Naive thymus-derived CD4-positive, alpha-beta T cell (primary cell): ENCODE data around the gene TENM4. TPM values are rescaled to one million over a fixed set of nuclear protein-coding genes. Genes with fewer than 3 reads are reported as not detected.

ENCODE experiments used
- ATAC-seq: fragments of 150-1000 bp; cut with Tn5 transposase; 2 replicates; pipeline ENCODE4 v1.10.0; 2021; ENCODE audit warnings: mild to moderate bottlenecking, moderate library complexity
- CTCF ChIA-PET: fragments of 350-600 bp; sonication (Branson Sonifier 250); formaldehyde crosslinking; loops from one replicate; lab custom pipeline; 2021; ENCODE audit warnings: antibody characterized with exemption; lab: Charles Lee
- POLR2A ChIA-PET: fragments of 350-600 bp; sonication (Branson Sonifier 250); formaldehyde crosslinking; loops from one replicate; lab custom pipeline; 2021; ENCODE audit warnings: antibody characterized with exemption, inconsistent platforms; lab: Charles Lee
- DNase-seq, 9 donors: peaks; one replicate each; pipeline versions ENCODE4 v3.0.0 to v3.0.0-alpha.2; 2020 to 2022; ENCODE audit warnings: mixed read lengths in 1 of 9
- H3K27ac ChIP-seq: one replicate; pipeline ENCODE4 v1.7.0; 2013; ENCODE audit warnings: mild to moderate bottlenecking, low read depth, low read length, moderate library complexity
- H3K27me3 ChIP-seq, 2 donors: one replicate each; pipeline ENCODE4 v1.7.0; 2013; ENCODE audit warnings: low read length in 2 of 2, mild to moderate bottlenecking in 2 of 2, moderate library complexity in 2 of 2; ENCODE audit not compliant: control insufficient read depth in 2 of 2, insufficient read depth in 2 of 2
- H3K36me3 ChIP-seq, 3 experiments: 1 replicate in 2 of 3; 2 replicates in 1 of 3; pipeline ENCODE4 v1.7.0; 2013; ENCODE audit warnings: low read length in 3 of 3, mild to moderate bottlenecking in 3 of 3, moderate library complexity in 1 of 3; ENCODE audit not compliant: insufficient read depth in 3 of 3, control insufficient read depth in 2 of 3
- H3K4me1 ChIP-seq, 2 donors: one replicate each; pipeline ENCODE4 v1.7.0; 2013; ENCODE audit warnings: low read length in 2 of 2, mild to moderate bottlenecking in 2 of 2, moderate library complexity in 1 of 2; ENCODE audit not compliant: control insufficient read depth in 2 of 2, insufficient read depth in 2 of 2
- H3K4me3 ChIP-seq: 2 replicates; pipeline ENCODE4 v1.7.0; 2013; ENCODE audit warnings: mild to moderate bottlenecking, low read length
- H3K9me3 ChIP-seq, 3 experiments: 1 replicate in 2 of 3; 2 replicates in 1 of 3; pipeline ENCODE4 v1.7.0; 2013; ENCODE audit warnings: low read length in 3 of 3; ENCODE audit not compliant: control insufficient read depth in 2 of 3
- H3K27ac Mint-ChIP-seq, 9 donors: one replicate each; pipeline ENCODE4 v1.8.0; 2020 to 2022; ENCODE audit warnings: mixed read lengths in 9 of 9, mild to moderate bottlenecking in 8 of 9, moderate library complexity in 5 of 9, inconsistent platforms in 2 of 9
- H3K27me3 Mint-ChIP-seq, 5 donors: one replicate each; pipeline ENCODE4 v1.8.0; 2021 to 2022; ENCODE audit warnings: mixed read lengths in 5 of 5, mild to moderate bottlenecking in 1 of 5
- H3K36me3 Mint-ChIP-seq, 5 donors: one replicate each; pipeline ENCODE4 v1.8.0; 2020 to 2022; ENCODE audit warnings: mixed read lengths in 5 of 5, mild to moderate bottlenecking in 3 of 5, inconsistent platforms in 1 of 5
- H3K4me1 Mint-ChIP-seq, 7 donors: one replicate each; pipeline ENCODE4 v1.8.0; 2020 to 2022; ENCODE audit warnings: mixed read lengths in 7 of 7, mild to moderate bottlenecking in 3 of 7, inconsistent platforms in 1 of 7
- H3K4me3 Mint-ChIP-seq, 10 donors: one replicate each; pipeline ENCODE4 v1.8.0; 2020 to 2022; ENCODE audit warnings: mild to moderate bottlenecking in 10 of 10, mixed read lengths in 10 of 10, moderate library complexity in 6 of 10, inconsistent platforms in 2 of 10
- H3K9me3 Mint-ChIP-seq, 11 donors: one replicate each; pipeline ENCODE4 v1.8.0; 2020 to 2022; ENCODE audit warnings: mixed read lengths in 11 of 11, mild to moderate bottlenecking in 4 of 11, inconsistent platforms in 1 of 11, moderate library complexity in 1 of 11
- intact Hi-C, 2 donors: fragments of 100-400 bp; cut with micrococcal nuclease; formaldehyde crosslinking; loops; one replicate each; pipeline ENCODE4 v1.15.1; 2023
- polyA plus RNA-seq, 2 donors: library from polyadenylated mRNA; unstranded; fragments of 300-500 nt; fragmentation: Illumina TruSeq; gene quantifications; one replicate each; pipeline ENCODE4 v1.2.3, GENCODE V29; 2021
- total RNA-seq, 6 experiments: library from RNA in 5 of 6; stranded (reverse) in 5 of 6; gene quantifications; 1 replicate in 5 of 6; 2 replicates in 1 of 6; pipeline ENCODE4 v1.2.3 and lab custom pipeline; 2021 to 2026

The TENM4 gene
- total and polyA plus RNA-seq, 7 experiments from 2014 or later: 0.32 to 0.47 TPM; not detected in 5

DNA sequence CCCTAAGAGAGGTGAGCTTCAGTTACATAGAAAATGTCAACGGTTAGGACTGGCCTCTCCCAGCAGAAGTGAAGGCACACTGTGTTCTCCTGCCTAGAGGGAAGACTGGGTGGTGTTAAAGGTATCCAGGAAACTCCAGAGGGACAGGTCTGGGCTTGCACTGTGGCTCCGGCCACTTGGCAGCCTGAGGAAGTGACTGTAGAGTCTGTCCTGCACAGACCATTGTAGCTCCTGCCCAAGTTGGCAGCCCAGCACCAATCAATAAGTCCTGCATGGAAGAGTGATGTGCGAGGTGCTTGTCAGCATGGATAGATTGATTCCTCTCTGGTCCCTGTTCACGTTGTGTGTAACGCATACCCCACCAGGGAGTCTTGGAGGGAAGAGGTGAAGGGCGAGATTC lies 284.8 kb downstream of the TENM4 start:
- Mint-ChIP-seq H3K36me3 (peaks cover 0 to 3% (median 0%) of the 10 kb centered on the region in 5 donors), H3K27ac (no peak overlapping the region), H3K27me3 (peaks cover 0 to 27% (median 5%) of the 10 kb centered on the region in 5 donors), H3K9me3 (peaks cover 0 to 5% (median 0%) of the 10 kb centered on the region in 11 donors), H3K4me1 (no peaks in the 10 kb centered on the region), H3K4me3 (no peak overlapping the region)
- ChIA-PET CTCF (no interaction called here), POLR2A (no interaction called here)
- Histone ChIP-seq H3K36me3 (no peaks in the 10 kb centered on the region), H3K27me3 (no peaks in the 10 kb centered on the region), H3K9me3 (no peaks in the 10 kb centered on the region), H3K4me1 (no peaks in the 10 kb centered on the region), H3K27ac (no peak overlapping the region), H3K4me3 (no peak overlapping the region)
- intact Hi-C loops: no loop called here
- ATAC-seq (no peak), DNase-seq (no peak)

- Histone ChIP-seq H3K4me3 (no peak overlapping the region), H3K27ac (no peak overlapping the region), H3K4me1 (no peaks in the 10 kb centered on the region), H3K36me3 (no peaks in the 10 kb centered on the region), H3K9me3 (no peaks in the 10 kb centered on the region), H3K27me3 (no peaks in the 10 kb centered on the region)
- POLR2A ChIA-PET: no interaction called here
- Mint-ChIP-seq H3K4me1 (no peaks in the 10 kb centered on the region), H3K4me3 (no peak overlapping the region), H3K27me3 (peaks cover 0 to 24% (median 1%) of the 10 kb centered on the region in 5 donors), H3K36me3 (peaks cover 0 to under 1% (median 0%) of the 10 kb centered on the region in 5 donors), H3K9me3 (peaks cover 0 to 4% (median 0%) of the 10 kb centered on the region in 11 donors), H3K27ac (no peak overlapping the region)
- intact Hi-C loops: no loop called here
- DNase-seq (no peak), ATAC-seq (no peak)
- CTCF ChIA-PET: interaction anchor here (0.6 kb wide), 1 partner anchor 200 kb away, joined by 6 read pairs; no protein-coding TSS in a partner anchor
Observed at GRCh38 chr11:79155237-79155636, 285.6 kb downstream of the TENM4 start.

GRCh38 chr11:79152511-79152910 lies 288.3 kb downstream of the TENM4 start:
- Mint-ChIP-seq H3K9me3 (peaks cover 0 to 2% (median 0%) of the 10 kb centered on the region in 11 donors), H3K4me3 (no peak overlapping the region), H3K4me1 (no peaks in the 10 kb centered on the region), H3K36me3 (no peaks in the 10 kb centered on the region), H3K27me3 (peaks cover 0 to 8% (median 0%) of the 10 kb centered on the region in 5 donors), H3K27ac (no peak overlapping the region)
- Histone ChIP-seq H3K9me3 (no peaks in the 10 kb centered on the region), H3K27ac (no peak overlapping the region), H3K36me3 (no peaks in the 10 kb centered on the region), H3K27me3 (no peaks in the 10 kb centered on the region), H3K4me3 (no peak overlapping the region), H3K4me1 (no peaks in the 10 kb centered on the region)
- POLR2A ChIA-PET: no interaction called here
- intact Hi-C loops: no loop called here
- CTCF ChIA-PET: no interaction called here
- DNase-seq: no peak
- no peak for ATAC-seq

DNA sequence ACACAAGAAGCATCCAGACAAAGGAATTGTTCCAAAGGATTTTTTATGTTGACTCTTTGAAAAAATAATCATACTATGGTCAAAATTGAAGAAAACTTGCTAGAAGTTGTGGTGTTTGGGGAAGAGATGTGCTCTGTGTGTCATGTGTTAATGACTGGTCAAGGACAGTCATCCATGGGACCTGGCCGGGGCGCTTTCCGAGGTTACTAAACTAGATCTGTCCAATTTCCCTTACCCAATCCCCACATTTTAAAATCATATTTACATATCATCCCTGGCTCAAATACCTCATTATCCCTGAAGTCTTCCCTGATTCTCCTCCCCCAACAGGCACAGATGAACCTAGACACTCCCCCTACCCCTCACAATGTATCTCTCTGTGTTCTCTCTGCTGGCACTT lies 289.4 kb downstream of the TENM4 start:
- intact Hi-C loops: no loop called here
- POLR2A ChIA-PET: no interaction called here
- DNase-seq: no peak
- Histone ChIP-seq H3K9me3 (no peaks in the 10 kb centered on the region), H3K27me3 (no peaks in the 10 kb centered on the region), H3K27ac (no peak overlapping the region), H3K4me1 (no peaks in the 10 kb centered on the region), H3K4me3 (no peak overlapping the region), H3K36me3 (no peaks in the 10 kb centered on the region)
- H3K4me1 Mint-ChIP-seq: no peaks in the 10 kb centered on the region
- no peaks in the 10 kb centered on the region for H3K36me3 Mint-ChIP-seq
- no peak overlapping the region for H3K4me3 Mint-ChIP-seq
- H3K9me3 Mint-ChIP-seq: peaks cover 0 to 2% (median 0%) of the 10 kb centered on the region in 11 donors
- no peak overlapping the region for H3K27ac Mint-ChIP-seq
- CTCF ChIA-PET: no interaction called here
- ATAC-seq: no peak
- H3K27me3 Mint-ChIP-seq: peaks cover 0 to under 1% (median 0%) of the 10 kb centered on the region in 5 donors

DNA sequence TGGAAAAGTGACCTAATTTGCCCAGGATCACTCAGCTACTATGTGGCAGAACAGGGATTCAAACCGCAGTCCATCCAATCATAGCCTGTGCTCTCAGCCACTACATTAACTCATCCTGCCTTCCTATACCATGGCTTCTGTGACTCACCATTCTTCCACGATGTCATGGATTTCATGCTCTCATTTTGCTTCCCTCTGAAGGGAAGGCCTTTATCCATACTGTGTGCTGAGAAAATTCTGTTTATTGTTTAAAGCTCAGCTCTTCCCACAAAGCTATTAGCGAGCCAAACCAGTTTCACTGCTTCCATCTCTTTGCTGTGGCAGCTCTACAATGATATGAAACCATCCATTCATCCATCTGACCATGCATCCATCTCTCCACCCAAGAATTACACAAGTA lies 289.9 kb downstream of the TENM4 start:
- no peaks in the 10 kb centered on the region for H3K4me1 ChIP-seq
- H3K36me3 ChIP-seq: no peaks in the 10 kb centered on the region
- no peak for ATAC-seq
- intact Hi-C loops: no loop called here
- Mint-ChIP-seq H3K27me3 (no peaks in the 10 kb centered on the region), H3K27ac (no peak overlapping the region), H3K36me3 (no peaks in the 10 kb centered on the region), H3K4me3 (no peak overlapping the region), H3K9me3 (peaks cover 0 to 2% (median 0%) of the 10 kb centered on the region in 11 donors), H3K4me1 (no peaks in the 10 kb centered on the region)
- ChIA-PET POLR2A (no interaction called here), CTCF (no interaction called here)
- H3K27ac ChIP-seq: no peak overlapping the region
- H3K9me3 ChIP-seq: no peaks in the 10 kb centered on the region
- DNase-seq: no peak
- no peaks in the 10 kb centered on the region for H3K27me3 ChIP-seq
- no peak overlapping the region for H3K4me3 ChIP-seq

- H3K4me1 ChIP-seq: no peaks in the 10 kb centered on the region
- DNase-seq (no peak), ATAC-seq (no peak)
- Mint-ChIP-seq H3K27me3 (no peaks in the 10 kb centered on the region), H3K9me3 (peaks cover 0 to 2% (median 0%) of the 10 kb centered on the region in 11 donors), H3K27ac (no peak overlapping the region), H3K4me3 (no peak overlapping the region), H3K4me1 (no peaks in the 10 kb centered on the region), H3K36me3 (no peaks in the 10 kb centered on the region)
- intact Hi-C loops: no loop called here
- no peak overlapping the region for H3K4me3 ChIP-seq
- H3K27ac ChIP-seq: no peak overlapping the region
- H3K9me3 ChIP-seq: no peaks in the 10 kb centered on the region
- no peaks in the 10 kb centered on the region for H3K27me3 ChIP-seq
- ChIA-PET CTCF (no interaction called here), POLR2A (no interaction called here)
- H3K36me3 ChIP-seq: no peaks in the 10 kb centered on the region
Observed at GRCh38 chr11:79150320-79150719, 290.5 kb downstream of the TENM4 start.

GRCh38 chr11:79147731-79148130 lies 293.1 kb downstream of the TENM4 start:
- no peaks in the 10 kb centered on the region for H3K4me1 ChIP-seq
- H3K27ac ChIP-seq: no peak overlapping the region
- intact Hi-C loops: no loop called here
- ATAC-seq (no peak), DNase-seq (no peak)
- Mint-ChIP-seq H3K4me3 (no peak overlapping the region), H3K4me1 (no peaks in the 10 kb centered on the region), H3K27ac (no peak overlapping the region), H3K9me3 (peaks cover 0 to 10% (median 0%) of the 10 kb centered on the region in 11 donors), H3K27me3 (no peaks in the 10 kb centered on the region), H3K36me3 (no peaks in the 10 kb centered on the region)
- no peak overlapping the region for H3K4me3 ChIP-seq
- H3K9me3 ChIP-seq: no peaks in the 10 kb centered on the region
- no peaks in the 10 kb centered on the region for H3K36me3 ChIP-seq
- ChIA-PET POLR2A (no interaction called here), CTCF (no interaction called here)
- H3K27me3 ChIP-seq: no peaks in the 10 kb centered on the region
